SHP77 (cell line): Measurements from ENCODE around the gene LPIN3.

Experiments used
- DNase-seq, 2 experiments: peaks; one replicate each; lab custom pipeline; 2025; lab: John Stamatoyannopoulos, UW

LPIN3 gene

DNA sequence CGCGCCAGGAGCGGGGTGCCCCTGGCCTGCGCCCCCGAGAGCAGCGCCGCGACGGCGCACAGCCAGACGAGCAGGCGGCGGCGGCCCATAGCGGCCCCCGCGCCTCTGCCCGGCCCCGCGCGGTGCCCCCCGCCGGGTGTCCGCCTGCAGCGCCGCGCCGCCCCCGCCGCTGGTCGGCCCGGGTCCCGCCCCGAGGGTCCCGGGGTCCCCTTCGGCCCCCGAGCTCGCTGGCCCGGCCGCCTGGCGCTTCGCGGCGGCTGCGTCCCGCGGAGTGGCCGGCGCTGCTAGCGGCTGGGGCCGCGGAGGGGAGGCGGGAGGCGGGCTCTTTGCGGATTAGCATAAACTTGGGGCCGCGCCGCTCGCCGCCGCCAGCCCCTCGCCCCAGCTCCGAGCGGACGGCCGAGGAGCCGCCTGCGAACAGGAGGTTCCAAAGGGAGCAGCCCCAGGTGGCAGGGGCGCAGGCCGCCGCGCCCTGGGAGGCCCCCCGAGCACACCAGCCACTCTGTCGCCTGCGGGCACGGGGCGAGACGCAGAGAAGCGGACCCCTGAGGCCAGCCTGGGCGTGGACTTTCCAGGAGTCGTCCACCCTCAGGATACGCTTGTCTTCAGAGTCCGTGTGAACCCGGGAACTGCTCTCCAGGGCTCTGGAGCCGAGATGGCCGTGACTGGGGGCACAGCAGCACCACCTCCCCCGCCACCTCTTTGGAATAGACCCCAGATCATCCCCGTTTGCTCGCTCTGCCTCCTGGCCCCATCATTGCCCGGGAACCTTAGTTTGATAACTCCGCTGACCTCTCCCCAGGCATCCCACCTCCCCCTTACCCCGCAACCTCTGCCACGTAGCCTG is 26.1 kb downstream of the LPIN3 start, which contains the start of gene EMILIN3:
EMILIN3 (minus strand) TSS at position 273 of the 847 bp plus-strand sequence; CDS start at position 89, 184 bp downstream.
- DNase-seq = no peak

GRCh38 chr20:41367393-41367695 is 26.7 kb downstream of the LPIN3 start:
- DNase-seq = no peak

DNA sequence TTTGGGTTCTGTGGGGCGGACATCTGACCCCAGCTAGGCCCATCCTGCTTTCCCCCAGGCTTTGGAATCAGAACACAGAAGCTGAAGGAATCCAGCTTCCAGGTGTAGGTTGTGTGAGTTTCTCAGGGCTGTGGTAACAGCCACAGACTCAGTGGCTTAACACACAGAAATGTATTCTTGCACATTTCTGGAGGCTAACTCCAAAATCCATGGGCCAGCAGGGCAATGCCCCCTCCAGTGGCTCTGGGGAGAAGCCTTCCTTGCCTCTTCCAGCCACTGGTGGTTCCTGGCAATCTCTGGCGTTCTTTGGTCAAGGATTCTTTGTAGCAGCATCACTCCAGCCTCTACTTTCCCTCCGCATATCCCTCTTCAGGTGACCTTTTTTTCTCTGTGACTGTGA is 27.3 kb downstream of the LPIN3 start:
- DNase-seq = no peak

DNA sequence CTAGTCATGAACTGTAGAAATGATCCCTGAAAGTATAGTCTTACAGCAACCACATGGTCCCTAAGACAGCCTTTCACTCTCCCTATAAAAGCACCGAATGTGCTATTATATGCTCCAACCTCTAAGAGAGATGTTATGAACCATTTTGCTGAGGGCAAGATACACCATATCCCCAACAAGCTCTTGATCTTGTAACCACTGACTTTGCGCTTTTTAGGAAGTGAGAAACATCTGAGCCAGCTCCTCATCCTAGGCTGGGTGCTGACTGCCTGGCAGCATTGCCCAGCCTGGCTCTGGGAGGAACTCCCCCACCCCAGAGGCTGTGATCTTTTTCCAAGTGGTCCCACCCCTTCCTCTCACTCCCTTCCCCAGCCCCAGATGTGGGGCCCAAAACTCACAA is 29.1 kb downstream of the LPIN3 start:
- DNase-seq = no peak

DNA sequence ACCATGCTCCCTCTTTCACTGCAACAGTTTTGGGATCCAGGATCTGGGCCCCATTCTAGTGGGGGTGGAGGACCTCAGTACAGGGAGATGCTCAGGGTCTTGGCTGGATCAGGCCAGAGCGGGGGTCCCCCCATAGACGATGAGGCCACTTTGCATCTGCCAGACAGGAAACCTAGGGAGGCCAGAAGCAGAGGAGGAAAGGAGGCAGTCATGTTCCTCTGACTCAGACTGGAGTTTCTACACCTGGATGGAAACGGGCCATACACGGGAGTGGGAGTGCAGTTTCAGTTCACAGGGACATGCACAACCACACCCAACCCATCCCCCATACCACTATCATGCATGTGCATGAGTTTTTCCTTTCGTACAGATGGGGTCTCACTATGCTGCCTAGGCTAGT is 29.6 kb downstream of the LPIN3 start:
- no peak for DNase-seq

DNA sequence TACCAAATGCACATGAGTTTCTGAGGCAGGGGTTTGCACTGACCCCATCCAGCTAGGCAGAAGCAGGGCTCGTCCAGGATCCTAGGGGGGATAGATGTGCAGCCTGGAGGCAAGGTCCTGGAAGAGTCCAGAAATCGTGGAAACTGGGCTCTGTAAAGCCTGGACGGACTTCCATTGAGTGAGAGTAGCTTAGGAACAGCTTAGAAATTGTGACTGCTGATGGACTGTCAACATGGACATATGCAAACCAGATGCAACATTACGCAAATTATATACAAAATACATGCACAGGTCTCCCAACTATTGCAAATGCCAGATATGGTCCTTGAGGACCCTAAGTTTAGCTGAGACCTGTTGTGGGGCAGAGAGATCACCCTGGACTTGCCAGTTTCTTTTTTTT is 30.8 kb downstream of the LPIN3 start:
- no peak for DNase-seq

- DNase-seq = no peak
These were observed 32.7 kb downstream of the LPIN3 start for GRCh38 chr20:41373251-41373783.

DNA sequence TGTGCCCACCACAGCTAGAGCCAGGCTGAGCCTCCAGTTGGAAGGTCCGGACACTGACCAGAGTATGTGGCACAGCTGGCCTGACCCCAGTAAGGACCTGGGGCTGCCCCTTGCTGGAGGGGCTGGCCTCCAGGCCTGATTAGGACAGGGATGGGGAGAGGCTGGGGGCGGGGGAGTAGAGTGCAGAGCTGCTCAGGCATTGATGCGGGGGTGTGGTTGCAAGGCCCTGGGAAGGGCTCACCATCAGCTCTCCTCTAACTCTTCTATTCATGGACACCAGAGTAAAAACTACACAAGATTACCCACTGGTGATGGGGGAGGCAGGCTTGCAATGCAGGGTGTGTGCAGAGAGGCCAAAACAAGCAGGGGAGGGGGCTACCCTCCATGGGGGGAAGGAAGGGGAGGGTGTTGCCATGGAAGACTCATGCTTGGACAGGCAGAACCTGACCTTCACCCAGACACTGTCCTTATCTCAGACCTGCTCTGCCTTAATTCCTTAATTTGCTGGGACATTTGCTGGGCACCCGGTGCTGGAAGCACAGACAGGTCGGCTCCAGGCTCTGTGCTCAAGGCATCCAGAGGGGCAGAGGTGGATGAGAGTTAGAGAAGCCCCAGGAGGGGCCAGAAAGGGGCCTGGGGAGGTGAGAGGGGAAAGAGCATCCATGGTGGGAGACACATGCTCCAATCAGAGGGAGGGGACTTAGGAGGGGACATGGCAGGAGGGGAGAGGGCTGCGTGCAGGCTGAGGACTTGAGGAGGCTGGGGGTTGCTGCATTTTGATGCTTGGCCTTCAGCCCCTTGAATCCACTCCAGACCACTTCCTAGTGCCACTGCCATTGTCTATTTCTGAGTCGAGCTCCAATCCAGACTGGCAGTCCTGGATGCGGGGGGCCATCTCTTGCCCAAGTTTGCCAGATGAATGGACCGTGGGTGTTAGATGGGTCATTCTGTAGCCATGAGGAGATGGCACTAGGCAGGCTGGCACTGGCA is 33.6 kb downstream of the LPIN3 start:
- DNase-seq = no peak

- no peak for DNase-seq
These were observed 35.2 kb downstream of the LPIN3 start for GRCh38 chr20:41375846-41376245.

DNA sequence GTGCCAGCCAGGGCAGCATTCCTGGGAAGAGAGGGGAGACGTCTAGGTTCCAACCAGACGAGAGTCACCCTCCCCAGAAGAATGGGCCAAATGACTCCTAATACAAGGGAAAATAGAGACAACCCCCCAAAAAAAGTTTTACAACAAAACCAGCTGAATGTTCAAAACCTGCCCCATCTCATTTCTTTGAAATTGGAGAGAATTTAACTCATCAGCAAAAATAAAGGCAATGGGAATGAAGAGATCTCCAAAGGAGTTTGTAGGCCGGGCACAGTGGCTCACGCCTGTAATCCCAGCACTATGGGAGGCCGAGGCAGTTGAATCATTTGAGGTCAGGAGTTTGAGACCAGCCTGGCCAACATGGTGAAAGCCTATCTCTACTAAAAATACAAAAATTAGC is 35.7 kb downstream of the LPIN3 start:
- DNase-seq = no peak

DNA sequence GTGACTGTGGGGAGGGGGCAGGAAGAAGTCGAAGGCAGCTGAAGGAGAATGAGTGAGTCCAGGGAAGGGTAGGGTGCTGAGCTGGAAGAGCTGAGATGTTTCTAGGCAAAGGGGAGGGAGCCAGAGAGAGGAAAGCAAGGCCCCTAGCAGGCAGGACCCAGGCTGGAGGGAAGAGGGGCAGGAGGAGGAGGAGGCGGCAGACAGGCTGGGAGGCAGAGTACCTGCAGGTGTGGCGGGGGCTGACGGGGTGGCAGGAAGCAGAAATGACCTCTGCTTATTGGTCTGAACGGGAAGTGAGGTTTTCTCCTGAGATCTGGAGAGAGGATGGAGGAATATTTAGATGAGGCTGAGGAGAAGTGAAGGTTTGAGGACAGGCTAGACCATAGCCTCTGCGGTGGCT is 36.7 kb downstream of the LPIN3 start:
- DNase-seq = no peak

GRCh38 chr20:41379551-41379950 is 38.9 kb downstream of the LPIN3 start:
- no peak for DNase-seq

DNA sequence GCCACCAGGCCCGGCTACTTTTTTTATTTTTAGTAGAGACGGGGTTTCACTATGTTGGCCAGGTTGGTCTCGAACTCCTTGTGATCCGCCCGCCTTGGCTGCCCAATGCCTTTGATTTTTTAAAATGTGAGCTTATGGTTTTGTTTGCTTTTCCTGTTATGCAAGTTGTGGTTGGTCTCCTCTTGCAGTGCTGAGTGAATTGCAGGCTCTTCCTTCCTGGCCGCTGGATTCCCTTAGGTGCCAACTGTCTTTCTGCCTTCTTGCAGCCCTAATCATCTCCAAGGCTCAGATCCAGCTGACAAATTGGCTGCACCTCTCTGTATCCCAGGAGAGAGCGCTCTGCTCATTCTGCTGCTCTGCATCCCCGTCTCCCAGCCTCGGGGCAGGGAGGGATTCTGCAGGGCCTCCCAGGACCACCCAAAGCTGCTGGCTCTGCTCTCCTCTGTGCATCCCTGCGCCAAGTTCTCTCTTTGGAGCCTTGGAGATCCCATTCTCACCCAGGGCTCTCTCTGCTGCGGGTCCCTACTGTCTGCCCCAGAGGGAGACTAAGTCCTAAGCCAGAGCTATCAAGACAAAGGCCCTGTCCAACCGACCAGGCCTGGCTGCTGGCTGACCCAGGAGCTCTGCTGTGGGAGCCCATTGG is 40.1 kb downstream of the LPIN3 start:
- DNase-seq = no peak

DNA sequence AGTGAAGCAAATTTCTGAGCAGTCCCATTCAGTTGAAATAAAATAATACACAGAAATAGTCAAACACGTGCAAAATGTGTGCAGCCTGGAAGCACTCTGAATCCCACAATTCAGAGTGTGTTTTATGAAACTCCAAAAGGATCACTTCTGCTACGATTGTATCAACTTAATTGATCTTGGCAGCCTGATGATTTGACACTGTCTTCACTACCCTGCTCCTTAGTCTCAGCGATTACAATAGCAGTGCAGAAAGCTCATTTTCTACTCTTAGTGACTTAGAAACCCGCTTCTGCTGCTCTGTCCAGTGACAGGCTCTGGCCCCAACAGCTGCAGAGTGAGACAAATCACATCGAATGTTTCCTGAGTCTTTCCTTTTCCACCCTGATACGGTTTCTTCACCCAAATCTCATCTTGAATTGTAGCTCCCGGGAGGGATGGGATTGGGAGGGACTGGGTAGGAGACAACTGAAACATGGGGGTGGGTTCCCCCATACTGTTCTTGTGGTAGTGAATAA is 42.2 kb downstream of the LPIN3 start:
- no peak for DNase-seq

DNA sequence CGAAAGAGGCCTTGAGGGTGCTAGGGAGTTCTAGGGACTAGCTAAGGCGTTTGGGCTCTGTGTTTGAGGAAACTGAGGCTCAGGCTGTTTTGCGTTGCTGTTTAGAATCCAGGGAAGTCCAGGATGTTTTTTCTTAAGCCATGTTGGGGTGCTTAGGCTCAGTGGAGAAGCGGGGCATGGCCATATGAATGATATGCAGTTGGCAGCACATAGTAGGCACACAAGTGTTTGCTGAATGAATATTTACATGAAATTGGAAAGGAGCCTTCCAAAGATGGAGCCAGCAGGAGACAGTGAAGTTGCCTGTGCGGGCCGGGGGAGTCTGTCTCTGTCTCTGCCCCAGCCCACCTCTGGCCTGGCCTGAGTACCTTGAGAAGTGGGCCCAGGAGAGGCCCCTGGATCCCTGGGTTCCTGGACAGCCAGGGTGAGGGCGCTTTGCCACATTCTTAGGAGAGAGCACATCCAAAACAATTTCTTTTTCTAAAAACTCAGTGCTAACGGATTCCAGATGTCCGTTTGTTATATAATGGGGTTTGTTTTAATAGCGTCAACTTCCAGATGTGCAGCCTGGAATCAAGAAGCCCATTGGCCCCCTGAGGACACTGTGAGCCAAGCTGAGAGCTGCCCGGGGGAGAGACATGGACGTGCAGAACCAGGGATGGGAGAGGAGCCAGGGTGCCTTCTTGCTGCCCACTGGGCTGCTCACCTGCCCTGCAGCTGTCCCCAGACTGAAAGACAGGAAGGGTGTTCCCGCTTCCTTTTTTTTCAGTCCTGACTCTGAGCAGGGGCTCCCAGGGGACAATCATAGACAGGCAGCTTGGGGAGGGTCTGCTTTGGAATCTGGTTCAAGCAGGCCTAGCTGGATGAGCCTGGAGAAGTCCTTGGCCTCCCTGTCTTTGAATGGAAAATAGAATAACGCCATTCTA is 46.1 kb downstream of the LPIN3 start:
- DNase-seq = no peak

- no peak for DNase-seq
These were observed 46.8 kb downstream of the LPIN3 start for GRCh38 chr20:41387444-41387851.

DNA sequence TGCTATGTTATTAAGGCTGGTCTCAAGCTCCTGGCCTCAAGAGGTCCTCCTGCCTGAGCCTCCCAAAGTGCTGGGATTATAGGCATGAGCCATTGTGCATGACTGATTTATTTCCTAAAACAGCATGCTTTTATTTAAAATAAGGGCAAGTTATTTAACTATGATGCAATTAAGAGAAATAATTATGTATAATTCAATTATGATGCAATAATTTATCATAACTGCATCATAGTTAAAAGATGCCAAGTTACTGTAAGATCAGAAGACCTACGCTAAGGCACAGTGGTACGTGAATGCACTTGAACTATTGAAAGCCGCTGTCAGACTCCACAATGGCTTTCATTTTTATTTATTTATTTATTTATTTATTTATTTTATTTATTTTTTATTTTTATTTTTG is 50.3 kb downstream of the LPIN3 start:
- DNase-seq = no peak

- no peak for DNase-seq
These were observed 51.0 kb downstream of the LPIN3 start for GRCh38 chr20:41391587-41392001.

- DNase-seq = no peak
These were observed 51.7 kb downstream of the LPIN3 start for GRCh38 chr20:41392295-41392694.

DNA sequence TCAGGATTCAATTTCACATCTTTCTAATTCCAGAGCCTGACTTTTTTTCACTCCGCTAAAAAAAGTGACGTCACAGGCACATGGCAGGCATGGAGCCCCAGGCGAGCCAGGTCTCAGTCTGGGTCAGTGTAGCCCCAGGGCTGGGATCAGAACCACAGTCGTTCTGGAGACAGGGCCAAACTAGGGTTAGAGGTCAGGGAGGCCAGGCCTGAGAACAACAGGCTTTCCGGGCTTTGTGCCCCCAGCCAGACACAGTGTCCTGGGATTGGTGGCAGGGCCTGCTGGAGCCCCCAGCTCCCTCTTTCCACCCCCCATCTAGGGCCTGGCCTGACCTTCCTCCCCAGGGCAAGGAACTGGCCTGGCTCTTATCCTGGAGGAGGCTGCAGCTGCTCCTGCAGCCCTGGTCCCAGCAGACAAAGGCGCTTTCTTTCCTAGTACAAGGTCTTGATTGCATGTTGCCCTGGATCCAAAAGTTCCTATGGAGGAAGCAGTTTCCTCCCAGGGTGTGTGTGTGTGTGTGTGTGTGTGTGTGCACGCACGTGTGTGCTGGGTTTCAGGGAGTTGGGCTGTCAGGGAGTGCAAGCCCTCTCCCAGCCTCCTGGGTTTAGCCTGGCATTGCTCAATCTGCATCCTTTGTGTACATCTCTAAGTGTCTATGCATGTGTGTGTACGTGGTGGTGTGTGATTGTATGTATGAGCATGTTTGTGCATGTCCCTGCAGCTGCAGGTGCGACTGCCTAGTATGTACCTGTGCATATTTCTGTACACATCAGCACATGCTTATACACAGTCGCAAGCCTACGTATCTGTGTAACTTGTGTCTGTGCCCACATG is 52.5 kb downstream of the LPIN3 start:
- DNase-seq = no peak
